Panc1 (cell line): ENCODE data around the gene ABCD3. TPM values are rescaled to one million over a fixed set of nuclear protein-coding genes. Genes with fewer than 3 reads are reported as not detected.

Source experiments
- ATAC-seq: fragments of 200-7000 bp; cut with Tn5 transposase; 2 replicates; pipeline ENCODE4 v1.9.1; 2020; ENCODE audit warnings: mild to moderate bottlenecking, moderate library complexity
- BruUV-seq: library from RNA; stranded (reverse); fragments of 400-500 nt; replicated peaks from 2 replicates; lab custom pipeline; 2021; lab: Mats Ljungman, UMichigan
- CTCF ChIA-PET: fragments of 300-600 bp; sonication (Branson Sonifier 250); formaldehyde crosslinking; loops from one replicate; lab custom pipeline; 2022; ENCODE audit warnings: antibody characterized with exemption; lab: Charles Lee
- POLR2A ChIA-PET: fragments of 300-600 bp; sonication (Branson Sonifier 250); formaldehyde crosslinking; loops from one replicate; lab custom pipeline; 2022; ENCODE audit warnings: antibody characterized with exemption; lab: Charles Lee
- DNase-seq: peaks from one replicate; pipeline ENCODE4 v3.0.0-alpha.2; 2010; ENCODE audit warnings: low read depth, low spot score
- H3K27ac ChIP-seq: 2 replicates; pipeline ENCODE4 v1.5.1; 2011; ENCODE audit warnings: mild to moderate bottlenecking, low read length, inconsistent platforms
- H3K27me3 ChIP-seq: fragments of 200-500 bp; sonication (Bioruptor generic); 2 replicates; pipeline ENCODE4 v1.6.0; 2014; ENCODE audit warnings: low read length, inconsistent platforms; ENCODE audit not compliant: control insufficient read depth, insufficient read depth
- H3K36me3 ChIP-seq: fragments of 200-500 bp; sonication (Bioruptor generic); 2 replicates; pipeline ENCODE4 v1.5.1; 2014; ENCODE audit warnings: inconsistent platforms, mild to moderate bottlenecking, low read length, moderate library complexity; ENCODE audit not compliant: control insufficient read depth, insufficient read depth
- H3K4me1 ChIP-seq: 2 replicates; pipeline ENCODE4 v1.5.1; 2011; ENCODE audit warnings: inconsistent platforms, mild to moderate bottlenecking, low read length, moderate library complexity; ENCODE audit not compliant: control insufficient read depth, insufficient read depth
- H3K4me3 ChIP-seq, 2 experiments: 2 replicates each; pipeline ENCODE4 v1.5.1; 2011 to 2012; ENCODE audit warnings: low read depth in 2 of 2, low read length in 2 of 2, mild to moderate bottlenecking in 2 of 2, inconsistent platforms in 1 of 2, moderate library complexity in 1 of 2
- H3K9me3 ChIP-seq: fragments of 200-500 bp; sonication (Bioruptor generic); 2 replicates; pipeline ENCODE4 v1.5.1; 2014; ENCODE audit warnings: low read depth, mild to moderate bottlenecking, inconsistent platforms, low read length, moderate library complexity; ENCODE audit not compliant: control insufficient read depth, insufficient read depth
- CTCF ChIP-seq: fragments of 450-650 bp; IDR thresholded peaks from 2 replicates; pipeline ENCODE4 v1.5.1; 2017; ENCODE audit warnings: mild to moderate bottlenecking
- POLR2AphosphoS5 ChIP-seq: IDR thresholded peaks from 2 replicates; pipeline ENCODE4 v1.6.1; 2012; ENCODE audit warnings: mild to moderate bottlenecking, low read depth, low read length, moderate library complexity
- REST ChIP-seq, 2 experiments: IDR thresholded peaks; 2 replicates each; pipeline ENCODE4 v1.6.1; 2011 to 2012; ENCODE audit warnings: low read depth in 2 of 2, control low read depth in 1 of 2, low read length in 1 of 2, mild to moderate bottlenecking in 1 of 2, moderate library complexity in 1 of 2; ENCODE audit not compliant: insufficient read depth in 1 of 2
- SIN3A ChIP-seq: IDR thresholded peaks from 2 replicates; pipeline ENCODE4 v1.6.1; 2012; ENCODE audit warnings: low read depth, mild to moderate bottlenecking, low read length, moderate library complexity, borderline replicate concordance; ENCODE audit not compliant: insufficient read depth
- TCF7L2 ChIP-seq: IDR thresholded peaks from 2 replicates; pipeline ENCODE4 v1.6.1; 2011; ENCODE audit warnings: mild to moderate bottlenecking, low read depth, low read length, inconsistent platforms
- in situ Hi-C: cut with HindIII; loops from 2 replicates; pipeline ENCODE4 v1.10.0; 2016; ENCODE audit warnings: low sequenced_read_pairs, low pct_unique_long_range_greater_than_20kb
- intact Hi-C: fragments of 100-400 bp; cut with micrococcal nuclease; formaldehyde crosslinking; loops from one replicate; pipeline ENCODE4 v1.10.0; 2022; ENCODE audit not compliant: unreplicated experiment
- total RNA-seq: library from RNA; stranded (reverse); gene quantifications from one replicate; pipeline ENCODE4 v1.2.1, GENCODE V29; 2021; ENCODE audit not compliant: unreplicated experiment

Gene ABCD3
- total RNA-seq, 1 experiment from 2014 or later: 40.5 TPM

- Histone ChIP-seq H3K27ac (no peak overlapping the region), H3K9me3 (no peaks in the 10 kb centered on the region), H3K4me1 (0 out of 2 replicates have a peak, but pooled peaks cover 4% of the 10 kb centered on the region), H3K4me3 (no peak overlapping the region), H3K36me3 (no peaks in the 10 kb centered on the region; the same call in 1 of the 2 replicates), H3K27me3 (peaks cover 5% of the 10 kb centered on the region; the same call in 1 of the 2 replicates)
- TF ChIP-seq CTCF (no peak), REST (IDR thresholded peaks at IDR 0.05; ENCODE audit: insufficient read depth in 1 of 2, low read depth in 2 of 2, low read length in 1 of 2) (no peak), TCF7L2 (no peak), SIN3A (no peak), POLR2AphosphoS5 (no peak)
- intact Hi-C loops: no loop called here
- no TSS peak for BruUV-seq
- in situ Hi-C loops: no loop called here
- ATAC-seq (no peak), DNase-seq (no peak)
- POLR2A ChIA-PET: no interaction called here
- CTCF ChIA-PET: no interaction called here
These were observed 125.9 kb downstream of the ABCD3 start for GRCh38 chr1:94543893-94544635.

- Histone ChIP-seq H3K27me3 (peaks cover 5% of the 10 kb centered on the region; the same call in 1 of the 2 replicates), H3K36me3 (no peaks in the 10 kb centered on the region; the same call in 1 of the 2 replicates), H3K9me3 (no peaks in the 10 kb centered on the region), H3K27ac (no peak overlapping the region), H3K4me1 (0 out of 2 replicates have a peak, but pooled peaks cover 4% of the 10 kb centered on the region), H3K4me3 (no peak overlapping the region)
- intact Hi-C loops: no loop called here
- BruUV-seq: no TSS peak
- ChIA-PET POLR2A (no interaction called here), CTCF (no interaction called here)
- no peak for DNase-seq
- no peak for ATAC-seq
- no peak for TF ChIP-seq TCF7L2
- in situ Hi-C loops: no loop called here
These were observed 126.7 kb downstream of the ABCD3 start for GRCh38 chr1:94544706-94545490.
